Measurements from ENCODE around the gene GRIN1.

GRIN1 gene

GRCh38 chr9:137106662-137107250 is 32.2 kb upstream of the GRIN1 start:
- Histone ChIP-seq H3K36me3 (ENCODE audit: insufficient read depth) (no peaks in the 10 kb centered on the region), H4K20me1 (ENCODE audit: insufficient read depth) (no peaks in the 10 kb centered on the region), H3K27ac (no peak overlapping the region), H3K27me3 (ENCODE audit: insufficient read depth, low read depth) (no peaks in the 10 kb centered on the region), H3K4me3 (IDR thresholded peaks at IDR 0.05; ENCODE audit: insufficient read depth, low read depth, low read length) (no peak overlapping the region), H3K4me1 (ENCODE audit: low read depth, poor library complexity, severe bottlenecking) (no peaks in the 10 kb centered on the region), H3K4me2 (no peak overlapping the region), H3K79me2 (ENCODE audit: insufficient read depth, low read depth) (no peaks in the 10 kb centered on the region), H2AFZ (ENCODE audit: low read depth) (no peak overlapping the region), H3K9ac (no peak overlapping the region)
- no peak for TF ChIP-seq CTCF (conservative IDR thresholded peaks at IDR 0.05; ENCODE audit: low read depth, low read length)

- no peak for TF ChIP-seq CTCF (conservative IDR thresholded peaks at IDR 0.05; ENCODE audit: low read depth, low read length)
Measured at GRCh38 chr9:137107312-137107921, 31.5 kb upstream of the GRIN1 start.

GRCh38 chr9:137107982-137108381 is 31.0 kb upstream of the GRIN1 start:
- no peaks in the 10 kb centered on the region for H4K20me1 ChIP-seq (ENCODE audit: insufficient read depth)
- H3K79me2 ChIP-seq (ENCODE audit: insufficient read depth, low read depth): no peaks in the 10 kb centered on the region
- no peak overlapping the region for H3K4me3 ChIP-seq (IDR thresholded peaks at IDR 0.05; ENCODE audit: insufficient read depth, low read depth, low read length)
- no peak overlapping the region for H3K9ac ChIP-seq
- no peak overlapping the region for H2AFZ ChIP-seq (ENCODE audit: low read depth)
- TF ChIP-seq CTCF (conservative IDR thresholded peaks at IDR 0.05; ENCODE audit: low read depth, low read length): no peak
- H3K36me3 ChIP-seq (ENCODE audit: insufficient read depth): no peaks in the 10 kb centered on the region
- H3K4me2 ChIP-seq: no peak overlapping the region
- no peaks in the 10 kb centered on the region for H3K4me1 ChIP-seq (ENCODE audit: low read depth, poor library complexity, severe bottlenecking)
- H3K27me3 ChIP-seq (ENCODE audit: insufficient read depth, low read depth): no peaks in the 10 kb centered on the region
- no peak overlapping the region for H3K27ac ChIP-seq

More at GRCh38 chr9:137107312-137107921, 31.5 kb upstream of the GRIN1 start:
- Histone ChIP-seq H2AFZ (ENCODE audit: low read depth) (no peak overlapping the region), H3K4me3 (IDR thresholded peaks at IDR 0.05; ENCODE audit: insufficient read depth, low read depth, low read length) (no peak overlapping the region), H3K27ac (no peak overlapping the region), H3K4me1 (ENCODE audit: low read depth, poor library complexity, severe bottlenecking) (no peaks in the 10 kb centered on the region), H3K4me2 (no peak overlapping the region), H3K9ac (no peak overlapping the region), H3K36me3 (ENCODE audit: insufficient read depth) (no peaks in the 10 kb centered on the region), H4K20me1 (ENCODE audit: insufficient read depth) (no peaks in the 10 kb centered on the region), H3K79me2 (ENCODE audit: insufficient read depth, low read depth) (no peaks in the 10 kb centered on the region), H3K27me3 (ENCODE audit: insufficient read depth, low read depth) (no peaks in the 10 kb centered on the region)

GRCh38 chr9:137108608-137109249 is 30.2 kb upstream of the GRIN1 start:
- no peak for TF ChIP-seq CTCF (conservative IDR thresholded peaks at IDR 0.05; ENCODE audit: low read depth, low read length)
- H2AFZ ChIP-seq (ENCODE audit: low read depth): no peak overlapping the region

More at GRCh38 chr9:137108608-137109249, 30.2 kb upstream of the GRIN1 start:
- no peaks in the 10 kb centered on the region for H4K20me1 ChIP-seq (ENCODE audit: insufficient read depth)
- H3K27ac ChIP-seq: no peak overlapping the region
- H3K4me3 ChIP-seq (IDR thresholded peaks at IDR 0.05; ENCODE audit: insufficient read depth, low read depth, low read length): no peak overlapping the region
- H3K36me3 ChIP-seq (ENCODE audit: insufficient read depth): no peaks in the 10 kb centered on the region
- H3K79me2 ChIP-seq (ENCODE audit: insufficient read depth, low read depth): no peaks in the 10 kb centered on the region
- no peaks in the 10 kb centered on the region for H3K4me1 ChIP-seq (ENCODE audit: low read depth, poor library complexity, severe bottlenecking)
- no peaks in the 10 kb centered on the region for H3K27me3 ChIP-seq (ENCODE audit: insufficient read depth, low read depth)
- no peak overlapping the region for H3K4me2 ChIP-seq
- H3K9ac ChIP-seq: no peak overlapping the region
